HG03432 (cell line): ENCODE results near the gene FLNA.

Experiments
- ATAC-seq: cut with Tn5 transposase; IDR thresholded peaks from one replicate; pipeline ENCODE4 v1.9.1; 2021; ENCODE audit warnings: mild to moderate bottlenecking, moderate library complexity; ENCODE audit not compliant: unreplicated experiment

Gene FLNA

DNA sequence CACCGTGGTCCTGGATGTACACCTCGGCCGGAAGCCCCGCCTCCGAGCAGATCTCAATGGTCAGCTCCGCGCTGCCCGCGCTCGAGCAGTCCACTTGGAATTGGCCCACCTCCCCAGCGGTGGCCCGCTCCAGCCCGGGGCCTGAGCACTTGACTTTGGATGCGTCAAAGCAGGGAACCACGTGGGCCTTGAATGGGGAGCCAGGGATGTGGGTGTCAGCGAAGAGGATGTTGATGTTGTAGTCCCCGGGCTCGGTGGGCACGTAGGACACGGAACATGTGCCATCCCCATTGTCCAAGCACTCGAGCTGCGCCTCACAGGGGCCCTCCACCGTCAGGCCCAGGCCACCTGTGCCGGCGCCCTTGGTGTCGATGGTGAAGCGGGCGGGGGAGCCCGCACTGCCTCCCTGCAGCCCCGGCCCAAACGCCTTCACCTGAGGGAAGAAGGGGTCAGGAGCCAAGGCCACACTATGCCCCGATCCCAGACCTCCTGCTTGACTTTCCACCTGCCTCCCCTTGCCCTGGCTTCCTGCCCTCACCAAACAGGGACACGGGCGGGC lies 14.2 kb downstream of the FLNA start:
- ATAC-seq, result no peak

DNA sequence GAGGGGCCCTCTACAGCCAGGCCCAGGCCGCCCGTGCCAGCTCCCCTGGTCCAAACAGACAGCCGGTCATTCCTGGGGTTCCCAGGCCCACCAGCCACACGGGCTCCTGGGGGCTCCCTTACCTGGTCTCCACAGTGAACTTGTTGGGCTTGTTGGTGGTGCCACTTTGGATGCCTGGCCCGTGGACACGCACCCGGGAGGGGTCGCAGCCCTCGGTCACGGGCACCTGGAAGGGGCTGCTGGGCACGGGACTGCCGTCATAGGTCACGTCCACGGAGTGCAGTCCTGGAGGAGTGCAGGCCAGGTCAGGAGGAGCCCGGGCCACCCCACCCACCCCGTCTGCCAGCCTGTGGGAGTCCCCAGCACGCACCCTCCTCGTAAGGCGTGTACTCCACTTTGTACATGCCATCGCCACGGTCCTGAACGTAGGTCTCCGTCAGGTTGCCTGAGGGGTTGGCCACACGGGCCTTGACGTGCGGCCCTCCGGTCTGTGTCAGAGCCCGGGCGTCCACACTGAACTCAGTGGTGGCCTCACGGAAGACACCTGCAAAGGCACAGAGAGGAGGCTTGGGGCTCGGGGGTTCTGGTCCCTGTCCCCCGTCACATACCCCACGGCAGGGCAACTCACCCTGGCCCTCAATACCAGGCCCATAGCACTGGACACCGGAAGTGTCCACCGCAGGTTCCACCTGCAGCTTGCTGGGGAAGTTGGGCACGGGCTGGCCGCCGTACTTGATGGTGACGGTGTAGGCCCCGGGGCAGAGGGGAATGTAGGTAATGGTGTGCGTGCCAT lies 14.9 kb downstream of the FLNA start:
- ATAC-seq, result no peak

DNA sequence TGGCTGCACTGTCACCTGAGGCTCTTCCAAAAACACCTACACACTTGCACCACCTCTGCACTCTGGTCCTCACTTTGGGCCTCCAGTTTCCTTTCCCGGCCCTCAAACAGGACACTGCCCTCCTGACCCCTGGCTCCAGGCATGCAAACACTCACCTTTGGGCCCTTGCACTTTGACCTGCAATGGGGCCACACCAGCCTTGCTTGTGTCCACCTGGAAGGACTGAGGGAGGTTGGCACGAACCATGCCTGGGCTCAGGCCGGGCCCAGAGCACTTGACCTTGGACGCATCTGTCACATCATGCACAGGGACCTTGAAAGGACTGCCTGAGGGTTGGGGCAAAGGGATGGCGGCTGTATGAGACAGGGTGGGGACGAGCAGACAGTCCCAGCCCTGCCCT lies 15.6 kb downstream of the FLNA start:
- no peak for ATAC-seq

DNA sequence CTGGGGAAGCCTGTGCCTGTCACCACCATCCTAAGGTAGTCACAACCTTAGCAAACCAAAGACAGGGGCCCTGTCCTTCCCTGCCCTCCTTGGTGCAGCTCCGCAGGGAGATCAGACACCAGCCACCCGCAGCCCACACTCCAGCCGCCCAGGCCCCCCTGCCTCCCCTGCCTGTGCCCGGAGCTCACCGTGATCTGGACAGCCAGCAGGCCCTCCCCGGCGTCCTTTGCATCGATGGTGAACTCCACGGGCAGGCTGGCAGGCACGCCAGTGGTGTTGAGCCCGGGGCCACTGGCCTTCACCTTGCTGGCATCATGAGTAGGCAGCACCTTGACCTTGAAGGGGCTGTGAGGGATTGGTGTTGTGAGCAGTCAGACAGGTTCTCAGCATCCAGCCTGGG lies 16.4 kb downstream of the FLNA start:
- ATAC-seq, result no peak

DNA sequence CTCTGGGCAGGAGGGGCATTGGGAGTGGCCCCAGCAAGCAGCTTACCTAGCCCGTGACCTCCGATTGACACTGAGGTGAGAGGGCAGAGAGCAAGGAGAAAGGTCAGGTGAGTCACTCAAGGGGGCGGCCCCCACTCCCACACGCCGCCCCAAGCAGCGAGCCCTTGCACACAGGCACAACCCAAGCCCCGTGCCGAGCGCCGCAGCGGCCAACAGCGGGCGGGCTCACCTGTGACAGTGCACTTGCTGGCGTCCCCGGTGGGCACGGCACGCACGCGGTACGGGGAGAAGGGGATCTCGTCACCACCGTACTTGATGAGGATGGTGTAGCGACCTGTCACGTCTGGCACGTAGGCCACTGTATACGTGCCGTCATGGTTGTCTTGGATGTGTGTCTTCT lies 17.2 kb downstream of the FLNA start:
- no peak for ATAC-seq

DNA sequence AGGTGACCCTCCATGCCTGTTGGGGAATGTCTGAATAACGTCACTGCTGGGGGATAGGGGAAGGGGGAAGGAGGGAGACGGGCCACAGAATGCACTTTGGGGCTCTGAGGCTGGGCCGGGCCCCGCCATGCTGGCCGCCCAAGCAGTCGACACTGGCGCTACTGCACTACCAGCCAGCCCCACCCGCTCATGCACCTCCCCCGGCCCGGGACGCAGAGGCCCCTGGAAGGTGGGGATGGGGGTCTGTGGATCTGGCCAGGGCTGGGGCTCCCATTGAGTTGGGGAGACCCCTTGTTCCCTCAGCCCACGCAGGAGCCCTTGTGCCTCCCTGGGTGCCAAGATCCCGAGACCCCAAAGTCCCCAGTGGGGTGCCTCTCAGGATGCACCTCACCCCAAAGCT lies 17.8 kb downstream of the FLNA start:
- ATAC-seq, result no peak

DNA sequence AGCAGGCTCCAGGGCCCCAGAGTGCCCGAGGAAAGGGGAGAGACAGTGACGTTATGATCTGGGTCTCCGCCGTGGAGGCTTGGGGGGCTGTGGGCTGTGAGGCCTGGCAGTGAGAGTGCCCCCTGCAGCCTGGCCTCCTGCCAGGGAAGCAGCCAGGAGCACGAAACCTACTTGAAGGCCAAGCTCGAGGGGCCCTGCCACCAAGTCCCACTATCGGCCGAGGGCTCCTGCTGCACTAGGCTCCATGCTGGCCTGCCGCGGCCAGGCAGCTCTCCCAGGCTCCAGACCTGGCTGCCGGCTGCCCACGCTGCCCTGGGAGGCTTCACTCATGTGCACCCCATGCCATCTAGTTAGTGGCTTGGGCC lies 18.7 kb downstream of the FLNA start:
- no peak for ATAC-seq

DNA sequence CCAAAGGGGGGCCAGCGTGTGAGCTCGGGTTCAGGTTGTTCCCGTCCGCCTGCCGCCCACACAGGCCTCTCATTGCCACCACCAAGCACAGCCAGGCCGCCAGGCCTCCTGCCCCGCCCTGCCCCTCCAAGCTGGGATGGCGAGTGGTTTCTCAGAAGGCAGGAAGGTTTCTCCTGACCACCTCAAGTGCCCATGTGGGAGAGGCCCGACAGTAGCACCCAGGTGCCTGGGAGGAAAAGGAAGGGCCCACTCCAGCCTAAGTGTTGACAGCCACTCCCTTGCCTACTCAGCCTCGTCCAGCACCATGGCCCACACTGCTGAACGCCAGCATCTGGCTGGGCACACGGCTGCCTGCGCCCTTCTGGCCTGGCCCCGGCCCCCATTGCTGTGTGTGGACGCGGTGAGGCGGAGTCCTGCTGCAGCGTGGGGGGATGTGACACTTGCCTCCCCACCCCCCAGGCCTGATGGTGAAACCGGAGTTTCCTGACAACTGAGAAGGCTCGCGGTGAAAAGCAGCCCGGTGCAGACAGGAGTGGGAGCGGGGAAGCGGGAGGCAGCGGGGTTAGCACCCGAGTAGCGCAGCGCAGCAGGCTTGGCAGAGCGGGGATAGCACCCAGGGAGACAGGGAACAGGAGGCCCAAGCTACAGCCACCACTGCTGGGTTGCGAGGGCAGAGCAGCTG lies 19.2 kb downstream of the FLNA start:
- no peak for ATAC-seq

DNA sequence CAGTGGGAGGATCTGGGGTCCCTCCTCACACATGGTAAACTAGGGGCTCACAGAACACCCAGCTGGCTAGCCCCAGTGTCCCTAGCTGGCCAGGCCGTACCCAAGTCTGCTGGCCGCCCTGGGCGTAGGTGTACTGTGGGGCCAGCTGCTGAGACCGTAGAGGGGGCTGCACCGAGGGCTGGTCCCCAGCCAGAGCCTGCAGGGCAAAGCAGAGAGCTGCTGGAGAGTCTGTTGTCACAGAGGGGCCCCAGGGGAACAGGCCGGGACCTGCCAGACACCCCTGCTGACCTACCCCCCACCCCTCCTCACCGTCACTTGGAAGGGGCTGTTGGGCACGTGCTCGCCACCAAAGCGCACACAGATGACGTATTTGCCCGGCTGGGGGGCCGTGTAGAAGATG lies 19.9 kb downstream of the FLNA start:
- no peak for ATAC-seq

DNA sequence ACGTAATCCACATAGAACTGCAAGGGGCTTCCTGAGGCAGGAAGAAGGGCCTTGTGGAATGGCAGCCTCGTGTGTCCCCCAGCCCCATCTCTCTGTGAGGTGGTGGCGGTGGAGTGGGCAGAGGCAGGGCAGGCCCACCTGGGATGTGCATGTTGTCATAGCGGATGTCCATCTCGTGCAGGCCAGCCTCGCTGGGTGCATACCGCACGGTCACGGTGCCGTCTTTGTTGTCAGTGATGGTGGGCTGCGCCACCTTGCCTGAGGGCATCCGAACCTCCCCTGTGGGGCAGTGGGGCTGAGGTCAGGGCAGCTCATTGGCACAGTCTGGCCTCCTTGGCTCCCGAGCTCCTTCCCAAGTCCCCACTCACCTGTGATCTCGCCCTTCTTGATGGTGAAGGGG lies 20.4 kb downstream of the FLNA start:
- no peak for ATAC-seq

DNA sequence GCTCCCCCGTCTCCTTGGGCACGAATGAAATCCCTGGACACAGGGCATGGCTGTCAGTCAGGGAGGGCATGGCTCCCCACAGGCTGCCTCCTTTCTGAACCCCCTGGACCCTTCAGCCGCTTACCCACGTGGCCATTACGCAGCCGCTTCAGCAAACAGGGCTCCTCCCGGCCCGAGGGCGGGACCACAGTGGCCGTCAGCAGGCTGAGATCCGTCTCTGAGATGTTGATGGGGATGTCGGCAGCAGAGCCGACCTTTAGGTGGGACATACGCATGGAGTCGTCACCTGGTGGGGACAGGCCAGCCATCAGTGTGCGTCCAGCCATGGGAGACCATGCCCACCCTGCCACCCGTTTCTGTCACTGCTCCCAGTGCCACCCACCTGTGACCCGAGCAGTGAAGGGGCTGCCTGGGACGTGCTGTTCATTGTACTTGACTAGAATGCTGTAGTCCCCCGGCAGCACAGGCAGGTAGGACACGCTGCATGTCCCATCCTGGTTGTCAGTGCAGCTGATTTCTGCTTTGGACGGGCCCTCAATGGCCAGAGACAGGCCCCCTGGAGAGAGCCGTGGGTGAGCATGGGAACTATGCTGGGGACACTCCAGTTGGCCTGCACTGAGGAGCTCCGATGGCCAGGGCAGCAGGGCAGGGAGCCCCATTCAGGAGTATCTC lies 21.1 kb downstream of the FLNA start:
- ATAC-seq, result no peak

DNA sequence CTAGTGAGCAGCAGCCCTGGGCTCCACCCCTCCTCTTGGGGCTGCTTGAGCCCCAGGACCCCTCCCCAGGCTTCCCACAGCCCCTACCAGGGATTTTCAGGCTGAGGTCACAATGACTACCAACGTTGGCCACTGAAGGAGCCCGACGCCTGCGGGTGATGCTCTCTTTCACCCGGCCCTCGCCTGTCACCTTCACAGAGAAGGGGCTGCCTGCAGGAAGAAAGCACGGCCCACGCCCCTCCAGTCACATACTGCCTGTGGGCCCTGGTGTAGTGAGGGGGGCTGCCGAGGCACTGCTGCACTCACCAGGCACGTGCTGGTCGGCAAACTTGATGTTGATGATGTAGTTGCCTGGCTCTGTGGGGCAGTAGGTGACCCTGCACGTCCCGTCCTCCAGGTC lies 22.0 kb downstream of the FLNA start:
- ATAC-seq, result no peak

DNA sequence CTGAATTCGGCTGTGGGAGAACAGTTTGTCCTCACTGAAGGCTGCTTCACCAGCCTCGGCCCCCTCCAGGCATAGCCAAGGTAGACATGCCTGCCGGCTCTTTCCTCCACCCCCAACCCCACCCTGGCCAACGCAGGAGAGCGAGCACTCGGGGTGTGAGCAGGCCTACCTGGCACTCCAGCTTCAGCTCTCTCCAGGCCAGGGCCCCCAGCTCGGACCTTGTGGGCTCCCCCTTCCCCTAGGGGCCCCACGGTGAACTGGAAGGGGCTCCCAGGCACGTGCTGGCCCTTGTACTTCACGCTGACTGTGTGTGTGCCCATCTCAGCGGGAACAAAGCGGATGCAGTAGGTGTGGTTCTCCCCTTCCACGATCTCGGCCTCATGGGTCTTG lies 22.4 kb downstream of the FLNA start:
- ATAC-seq, result no peak

DNA sequence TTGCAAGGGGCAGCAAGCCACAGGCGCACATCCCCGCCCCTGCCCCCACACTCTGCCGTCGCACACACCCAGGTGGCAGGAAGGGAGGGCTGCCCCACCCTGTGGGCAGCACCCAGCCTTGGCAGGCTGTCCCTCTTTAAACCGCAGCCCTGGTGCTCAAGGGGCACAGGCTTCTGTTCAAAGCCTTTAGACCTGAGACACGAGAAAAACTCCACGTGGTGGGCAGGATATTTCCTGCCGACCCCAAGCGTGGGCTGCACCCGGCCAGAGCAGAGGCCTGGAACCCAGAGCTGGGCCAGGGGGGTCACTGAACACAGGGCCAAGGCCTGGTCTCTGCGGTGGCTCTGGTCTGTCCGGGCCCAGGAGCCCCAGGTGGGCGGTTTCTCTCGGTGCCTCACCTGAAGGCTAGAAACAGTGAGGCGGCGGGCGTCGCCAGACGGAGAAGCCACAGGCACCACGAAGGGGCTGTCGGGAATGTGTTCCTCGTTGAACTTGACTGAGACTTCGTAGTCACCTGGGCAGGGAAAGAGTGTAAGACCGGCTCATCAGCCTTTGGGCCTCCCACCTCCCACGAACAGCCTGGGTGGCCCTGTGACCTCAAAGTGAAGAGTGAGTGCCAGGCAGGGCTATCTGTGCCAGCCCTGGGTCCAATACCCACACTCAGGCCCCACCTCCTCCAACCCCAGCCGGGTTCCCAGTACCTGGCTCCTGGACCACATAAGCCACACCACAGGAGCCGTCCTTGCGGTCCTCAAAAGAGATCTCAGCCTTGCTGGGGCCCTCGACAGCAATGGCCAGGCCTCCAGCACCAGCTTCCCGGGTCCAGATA lies 23.0 kb downstream of the FLNA start:
- ATAC-seq, result no peak

DNA sequence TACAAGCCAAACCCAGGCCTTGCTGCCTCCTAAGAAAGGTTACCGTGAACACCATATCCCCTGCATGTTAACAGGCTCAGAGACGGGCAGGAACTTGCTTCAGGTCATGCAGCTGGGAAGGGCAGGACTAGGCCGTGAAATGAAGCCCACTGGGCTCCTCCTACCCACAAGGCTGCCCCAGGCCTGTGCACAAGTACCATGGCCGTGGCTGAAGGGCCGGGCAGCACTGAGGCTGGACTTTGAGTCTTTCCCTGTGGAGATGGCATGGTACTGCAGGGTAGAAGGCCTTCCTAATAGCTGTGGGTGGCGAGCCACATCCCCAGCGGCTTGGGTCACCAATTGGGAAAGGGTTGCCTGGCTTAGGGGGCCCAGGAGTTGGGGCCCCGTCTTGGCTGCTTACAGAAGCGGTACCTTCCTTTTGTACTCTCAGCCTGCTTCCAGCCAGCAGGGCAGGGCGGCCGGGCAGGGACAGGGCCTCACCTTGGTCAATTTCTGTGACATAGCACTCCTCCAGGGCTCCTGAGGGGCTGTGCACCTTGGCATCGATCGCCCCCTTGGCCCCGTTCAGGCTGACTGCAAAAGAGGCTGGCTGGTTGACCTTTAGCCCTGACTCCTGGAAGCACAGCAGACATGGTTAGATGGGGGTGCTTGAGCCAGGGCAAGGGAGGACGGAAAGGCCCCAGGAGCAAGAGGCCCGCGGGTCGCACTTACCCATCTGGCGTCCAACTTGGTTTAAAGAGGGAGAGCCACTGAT lies 23.8 kb downstream of the FLNA start:
- no peak for ATAC-seq

DNA sequence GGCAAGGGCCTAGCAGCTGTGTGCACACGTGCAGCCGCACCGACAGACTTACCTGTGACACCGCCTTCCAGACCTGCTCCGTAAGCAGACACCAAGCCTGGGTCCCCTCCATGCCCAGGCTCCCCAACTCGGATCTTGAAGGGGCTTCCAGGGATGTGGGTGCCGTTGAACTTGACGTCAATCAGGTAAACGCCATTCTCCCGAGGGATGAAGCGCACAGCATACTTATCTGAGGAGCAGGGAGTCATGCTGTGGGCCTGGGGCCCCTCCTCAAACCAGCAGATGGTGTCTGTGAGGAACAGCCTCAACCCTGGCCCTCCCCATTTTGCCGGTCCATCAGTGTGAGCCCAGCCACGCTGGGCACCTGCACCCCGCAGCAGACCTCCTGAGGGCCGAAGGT lies 24.5 kb downstream of the FLNA start:
- ATAC-seq, result no peak

DNA sequence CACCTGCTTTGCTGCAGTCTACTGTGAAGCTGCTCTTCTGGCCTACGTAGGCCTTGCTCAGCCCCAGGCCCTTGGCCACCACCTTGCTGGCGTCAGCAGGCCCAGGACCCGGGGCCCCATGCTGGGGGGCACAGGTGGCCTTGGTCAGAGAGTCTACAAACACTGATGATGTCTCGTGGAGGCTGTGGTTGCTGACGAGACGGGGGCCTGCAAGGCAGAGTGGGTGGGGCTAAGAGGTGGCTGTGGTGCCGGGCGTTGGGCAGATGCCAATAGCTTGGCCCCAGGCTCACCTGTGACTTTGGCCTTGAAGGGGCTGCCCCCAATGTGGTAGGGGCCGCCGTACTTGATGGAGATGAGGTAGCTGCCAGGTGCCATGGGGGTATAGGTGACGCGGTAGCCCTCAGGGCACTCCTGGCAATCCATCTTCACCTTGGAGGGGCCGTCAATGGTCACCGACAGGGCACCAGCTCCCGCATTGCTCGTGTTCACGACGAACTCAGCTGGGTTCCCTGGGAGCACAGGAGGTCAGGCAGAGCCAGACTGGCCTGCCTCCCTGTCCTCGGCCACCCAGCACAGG lies 25.0 kb downstream of the FLNA start:
- ATAC-seq, result no peak

DNA sequence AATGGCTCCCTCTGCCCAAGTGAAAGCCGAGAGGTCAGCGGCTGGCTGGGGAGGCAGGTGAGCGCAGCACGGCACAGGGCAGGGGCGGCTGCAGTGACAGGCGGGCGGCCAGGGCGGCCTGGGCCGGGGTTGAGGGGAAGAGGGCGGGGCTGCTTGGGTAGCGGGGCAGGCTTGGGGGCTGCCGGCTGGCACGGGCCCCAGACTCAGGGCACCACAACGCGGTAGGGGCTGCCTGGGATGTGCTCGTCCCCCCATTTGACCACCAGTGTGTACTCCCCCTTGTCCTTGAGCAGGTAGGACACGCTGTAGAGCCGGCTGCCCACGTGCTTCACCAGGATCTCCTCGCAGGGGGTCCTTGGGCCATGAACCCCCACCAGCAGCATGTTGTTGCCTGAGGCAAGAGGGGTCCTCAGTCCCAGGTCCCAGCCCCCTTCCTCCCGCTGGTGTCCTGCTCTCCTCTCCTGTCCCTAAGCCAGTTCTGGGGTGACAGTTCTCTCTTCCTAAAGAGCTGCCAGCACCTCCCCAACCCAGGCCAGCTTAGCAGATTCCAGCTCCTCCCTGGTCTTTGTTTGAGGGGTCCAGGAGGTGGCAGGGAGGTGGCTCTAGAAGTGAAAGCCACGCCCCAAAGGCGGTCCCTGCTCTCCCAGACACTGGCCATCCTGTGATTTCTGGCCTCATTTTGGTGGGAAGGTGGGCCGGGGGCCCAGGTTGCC lies 25.6 kb downstream of the FLNA start:
- no peak for ATAC-seq

DNA sequence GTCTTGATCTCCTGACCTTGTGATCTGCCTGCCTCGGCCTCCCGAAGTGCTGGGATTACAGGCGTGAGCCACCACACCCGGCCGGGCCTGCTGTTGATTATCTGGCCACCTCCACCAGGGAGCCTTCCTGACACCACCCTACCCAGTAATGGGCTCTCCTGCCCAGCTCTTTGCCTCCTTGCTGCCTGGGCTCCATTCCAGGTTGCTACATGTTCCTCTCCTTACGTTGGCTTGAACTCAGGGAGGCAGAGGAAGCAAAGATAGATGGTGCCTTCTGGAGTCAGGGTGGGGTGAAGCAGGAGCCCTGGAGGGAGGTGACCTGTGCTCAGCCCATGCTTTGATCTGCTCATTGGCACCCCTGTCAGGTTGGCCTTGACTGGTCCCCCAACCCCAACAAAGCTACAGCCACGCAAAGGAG lies 26.3 kb downstream of the FLNA start:
- ATAC-seq, result no peak
